Common myeloid progenitor, CD34-positive (primary cell): Measurements from ENCODE around the gene FN1.

ENCODE experiments used
- CTCF ChIA-PET: fragments of 350-600 bp; sonication (Branson Sonifier 250); formaldehyde crosslinking; loops from one replicate; lab custom pipeline; 2021; ENCODE audit warnings: antibody characterized with exemption; lab: Charles Lee
- POLR2A ChIA-PET: fragments of 350-600 bp; sonication (Branson Sonifier 250); formaldehyde crosslinking; loops from one replicate; lab custom pipeline; 2021; ENCODE audit warnings: antibody characterized with exemption; lab: Charles Lee
- DNase-seq, 3 donors: peaks; one replicate each; pipeline versions ENCODE4 v3.0.0 to v3.0.0-alpha.2; 2013
- H3K27ac ChIP-seq, 2 experiments: 1 replicate in 1 of 2; 2 replicates in 1 of 2; pipeline ENCODE4 v1.7.0; 2013; ENCODE audit warnings: inconsistent platforms in 2 of 2, low read length in 2 of 2, mild to moderate bottlenecking in 2 of 2, low read depth in 1 of 2, moderate library complexity in 1 of 2; ENCODE audit not compliant: severe bottlenecking in 2 of 2, insufficient read depth in 1 of 2, poor library complexity in 1 of 2
- H3K27me3 ChIP-seq, 5 experiments: replicated peaks in 2 of 5; 1 replicate in 3 of 5; 2 replicates in 2 of 5; pipeline versions ENCODE4 v1.6.1 to v1.7.0; 2013; ENCODE audit warnings: low read length in 4 of 5, mild to moderate bottlenecking in 2 of 5, moderate library complexity in 2 of 5, inconsistent platforms in 1 of 5; ENCODE audit not compliant: insufficient read depth in 5 of 5, control insufficient read depth in 4 of 5
- H3K36me3 ChIP-seq, 4 experiments: 1 replicate in 2 of 4; 2 replicates in 2 of 4; pipeline versions ENCODE4 v1.6.1 to v1.7.0; 2013; ENCODE audit warnings: low read length in 3 of 4, control low read depth in 1 of 4, mild to moderate bottlenecking in 1 of 4; ENCODE audit not compliant: control insufficient read depth in 4 of 4, insufficient read depth in 4 of 4
- H3K4me1 ChIP-seq, 4 experiments: 1 replicate in 3 of 4; 2 replicates in 1 of 4; pipeline versions ENCODE4 v1.6.1 to v1.7.1; 2013; ENCODE audit warnings: low read length in 3 of 4, mild to moderate bottlenecking in 3 of 4, control low read depth in 1 of 4, inconsistent platforms in 1 of 4, moderate library complexity in 1 of 4; ENCODE audit not compliant: control insufficient read depth in 4 of 4, insufficient read depth in 4 of 4; ENCODE audit errors: control extremely low read depth in 1 of 4
- H3K4me3 ChIP-seq, 7 experiments: 1 replicate in 4 of 7; 2 replicates in 3 of 7; pipeline versions ENCODE4 v1.5.1 to v1.7.0; 2013; ENCODE audit warnings: mild to moderate bottlenecking in 7 of 7, low read length in 6 of 7, moderate library complexity in 6 of 7, inconsistent platforms in 2 of 7, low read depth in 2 of 7, control low read depth in 1 of 7; ENCODE audit not compliant: insufficient read depth in 4 of 7, control insufficient read depth in 1 of 7; ENCODE audit errors: extremely low read depth in 1 of 7
- H3K9me3 ChIP-seq, 5 experiments: 1 replicate in 4 of 5; 2 replicates in 1 of 5; pipeline versions ENCODE4 v1.6.1 to v1.7.1; 2013; ENCODE audit warnings: low read length in 4 of 5, mild to moderate bottlenecking in 2 of 5, inconsistent platforms in 1 of 5, low read depth in 1 of 5, moderate library complexity in 1 of 5; ENCODE audit not compliant: control insufficient read depth in 4 of 5, insufficient read depth in 2 of 5; ENCODE audit errors: control extremely low read depth in 1 of 5
- WGBS: methylation state at CpG from one replicate; pipeline ENCODE4 v1.1.5; 2013; ENCODE audit not compliant: insufficient coverage; 5-methylcytosine and 5-hydroxymethylcytosine counted together

The FN1 gene

DNA sequence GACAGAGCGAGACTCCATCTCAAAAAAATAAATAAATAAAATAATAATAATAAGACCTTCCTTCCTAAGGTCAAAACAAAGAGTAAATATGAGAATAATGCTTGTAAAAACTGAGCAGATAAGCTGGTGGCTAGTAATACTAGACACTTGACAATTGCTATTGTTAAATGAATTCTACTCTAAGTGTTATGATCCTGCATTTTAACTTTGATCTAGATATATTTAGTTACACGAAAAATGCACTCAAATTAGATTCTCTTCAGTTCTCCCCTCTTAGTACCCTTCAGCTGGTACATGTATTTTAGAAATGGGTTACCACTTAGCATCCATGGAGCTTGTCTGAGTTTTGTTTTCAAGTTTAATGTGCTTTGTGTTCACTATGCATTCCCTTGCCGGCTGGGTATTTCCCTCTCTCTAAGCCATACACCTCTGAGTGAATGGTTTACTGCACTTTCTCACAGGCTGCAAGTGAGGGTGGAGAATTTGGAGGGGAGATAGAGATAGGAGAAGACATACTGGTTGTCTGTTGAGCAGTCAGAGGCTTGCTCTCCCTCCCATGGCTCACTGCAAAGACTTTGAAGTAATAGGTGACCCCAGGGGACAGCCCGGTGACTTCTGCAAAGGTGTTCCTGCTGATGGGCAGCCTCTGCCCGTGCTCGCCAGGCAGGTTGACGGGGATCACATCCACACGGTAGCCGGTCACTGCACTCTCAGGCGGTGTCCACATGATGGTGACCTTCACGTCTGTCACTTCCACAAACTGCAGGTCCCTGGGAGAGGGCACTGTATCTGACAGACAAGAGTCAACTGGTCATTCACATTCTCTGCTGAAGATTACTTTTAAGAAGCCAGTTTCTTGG is 29.9 kb downstream of the FN1 start:
- 98% methylated on average over 9 of the region's 11 CpGs for WGBS
- no peak overlapping the region for H3K27ac ChIP-seq
- no peaks in the 10 kb centered on the region for H3K4me1 ChIP-seq
- no peaks in the 10 kb centered on the region for H3K27me3 ChIP-seq
- H3K9me3 ChIP-seq = no peaks in the 10 kb centered on the region
- ChIA-PET POLR2A (no interaction called here), CTCF (no interaction called here)
- H3K4me3 ChIP-seq = no peak overlapping the region
- H3K36me3 ChIP-seq = no peaks in the 10 kb centered on the region
- DNase-seq = no peak

GRCh38 chr2:215404348-215405012 is 31.4 kb downstream of the FN1 start:
- ChIA-PET CTCF (no interaction called here), POLR2A (no interaction called here)
- Histone ChIP-seq H3K27ac (no peak overlapping the region), H3K4me3 (no peak overlapping the region), H3K9me3 (no peaks in the 10 kb centered on the region), H3K36me3 (no peaks in the 10 kb centered on the region), H3K4me1 (no peaks in the 10 kb centered on the region), H3K27me3 (no peaks in the 10 kb centered on the region)
- WGBS = 97% methylated on average over 7 of the region's 8 CpGs
- DNase-seq = no peak

GRCh38 chr2:215403441-215404347 is 32.2 kb downstream of the FN1 start:
- no peak overlapping the region for H3K4me3 ChIP-seq
- DNase-seq = no peak
- no peaks in the 10 kb centered on the region for H3K36me3 ChIP-seq
- 88% methylated on average over 5 of the region's 10 CpGs for WGBS
- H3K4me1 ChIP-seq = no peaks in the 10 kb centered on the region
- no peaks in the 10 kb centered on the region for H3K27me3 ChIP-seq
- ChIA-PET CTCF (interaction anchor here (0.6 kb wide), 1 partner anchor 299 kb away, joined by 3 read pairs; no protein-coding TSS in a partner anchor), POLR2A (no interaction called here)
- H3K9me3 ChIP-seq = no peaks in the 10 kb centered on the region
- no peak overlapping the region for H3K27ac ChIP-seq

- Histone ChIP-seq H3K27me3 (no peaks in the 10 kb centered on the region), H3K36me3 (no peaks in the 10 kb centered on the region), H3K27ac (no peak overlapping the region), H3K9me3 (no peaks in the 10 kb centered on the region), H3K4me1 (no peaks in the 10 kb centered on the region), H3K4me3 (no peak overlapping the region)
- WGBS = 33% methylated on average over 1 of the region's 3 CpGs
- ChIA-PET POLR2A (no interaction called here), CTCF (no interaction called here)
- peak in 1 of 3 donors; percentile 3 for DNase-seq
Measured at GRCh38 chr2:215401896-215402379, 33.9 kb downstream of the FN1 start.

GRCh38 chr2:215399067-215399716 is 36.7 kb downstream of the FN1 start:
- ChIA-PET POLR2A (no interaction called here), CTCF (no interaction called here)
- no peaks in the 10 kb centered on the region for H3K9me3 ChIP-seq
- no peak for DNase-seq
- WGBS = no CpG with 5 or more reads among the region's 3 CpGs
- H3K4me3 ChIP-seq = no peak overlapping the region
- no peaks in the 10 kb centered on the region for H3K27me3 ChIP-seq
- no peaks in the 10 kb centered on the region for H3K36me3 ChIP-seq
- H3K27ac ChIP-seq = no peak overlapping the region
- no peaks in the 10 kb centered on the region for H3K4me1 ChIP-seq

- ChIA-PET POLR2A (no interaction called here), CTCF (no interaction called here)
- no peak overlapping the region for H3K27ac ChIP-seq
Measured at GRCh38 chr2:215397632-215398341, 38.1 kb downstream of the FN1 start.

More at GRCh38 chr2:215397632-215398341, 38.1 kb downstream of the FN1 start:
- Histone ChIP-seq H3K4me1 (no peaks in the 10 kb centered on the region), H3K4me3 (no peak overlapping the region), H3K27me3 (no peaks in the 10 kb centered on the region), H3K36me3 (no peaks in the 10 kb centered on the region), H3K9me3 (no peaks in the 10 kb centered on the region)
- no peak for DNase-seq
- 95% methylated on average over 6 of the region's 9 CpGs for WGBS
